Mesenchymal stem cell (in vitro differentiated cells and primary cell): ENCODE results near the gene HEXB.

Source experiments
- DNase-seq: peaks from one replicate; pipeline ENCODE4 v3.0.0-alpha.2; 2013
- H2AFZ ChIP-seq: one replicate; pipeline ENCODE4 v1.6.1; 2013; ENCODE audit warnings: low read depth, mild to moderate bottlenecking, control low read depth, inconsistent platforms, low read length, moderate library complexity
- H2AK5ac ChIP-seq: 2 replicates; pipeline ENCODE4 v1.6.1; 2013; ENCODE audit warnings: low read length, moderate library complexity, mild to moderate bottlenecking, inconsistent platforms; ENCODE audit not compliant: severe bottlenecking
- H2BK120ac ChIP-seq: one replicate; pipeline ENCODE4 v1.6.1; 2013; ENCODE audit warnings: low read depth, mild to moderate bottlenecking, inconsistent platforms, low read length, moderate library complexity
- H2BK12ac ChIP-seq, 2 experiments: one replicate each; pipeline ENCODE4 v1.6.1; 2013; ENCODE audit warnings: inconsistent platforms in 2 of 2, low read length in 2 of 2, mild to moderate bottlenecking in 2 of 2, moderate library complexity in 2 of 2, control low read depth in 1 of 2
- H2BK15ac ChIP-seq: one replicate; pipeline ENCODE4 v1.6.1; 2013; ENCODE audit warnings: mild to moderate bottlenecking, low read depth, inconsistent platforms; ENCODE audit not compliant: poor library complexity, severe bottlenecking
- H2BK5ac ChIP-seq: 2 replicates; pipeline ENCODE4 v1.6.1; 2013; ENCODE audit warnings: low read depth, mild to moderate bottlenecking, low read length, control low read depth, inconsistent platforms; ENCODE audit not compliant: poor library complexity, severe bottlenecking
- H3K14ac ChIP-seq, 2 experiments: one replicate each; pipeline ENCODE4 v1.6.1; 2013; ENCODE audit warnings: inconsistent platforms in 2 of 2, low read length in 2 of 2, control low read depth in 1 of 2, mild to moderate bottlenecking in 1 of 2, moderate library complexity in 1 of 2
- H3K18ac ChIP-seq, 2 experiments: one replicate each; pipeline ENCODE4 v1.6.1; 2013; ENCODE audit warnings: inconsistent platforms in 2 of 2, low read length in 2 of 2, control low read depth in 1 of 2, low read depth in 1 of 2, mild to moderate bottlenecking in 1 of 2
- H3K23ac ChIP-seq, 2 experiments: one replicate each; pipeline ENCODE4 v1.6.1; 2013; ENCODE audit warnings: inconsistent platforms in 2 of 2, low read length in 2 of 2, mild to moderate bottlenecking in 2 of 2, moderate library complexity in 2 of 2, control low read depth in 1 of 2
- H3K27ac ChIP-seq: 2 replicates; pipeline ENCODE4 v1.5.1; 2013; ENCODE audit warnings: mild to moderate bottlenecking, moderate library complexity, low read length, control low read depth, inconsistent platforms; ENCODE audit not compliant: poor library complexity, severe bottlenecking
- H3K27me3 ChIP-seq, 2 experiments: 2 replicates each; pipeline versions ENCODE4 v1.6.1 to v1.7.0; 2013; ENCODE audit warnings: low read length in 2 of 2, mild to moderate bottlenecking in 2 of 2, moderate library complexity in 2 of 2, control low read depth in 1 of 2, inconsistent platforms in 1 of 2; ENCODE audit not compliant: control insufficient read depth in 1 of 2, insufficient read depth in 1 of 2
- H3K36me3 ChIP-seq, 2 experiments: 2 replicates each; pipeline versions ENCODE4 v1.6.1 to v1.7.0; 2013; ENCODE audit warnings: low read length in 2 of 2, control low read depth in 1 of 2, inconsistent platforms in 1 of 2, low read depth in 1 of 2, mild to moderate bottlenecking in 1 of 2; ENCODE audit not compliant: insufficient read depth in 2 of 2, control insufficient read depth in 1 of 2
- H3K4ac ChIP-seq, 2 experiments: one replicate each; pipeline ENCODE4 v1.6.1; 2013; ENCODE audit warnings: inconsistent platforms in 2 of 2, low read length in 2 of 2, mild to moderate bottlenecking in 2 of 2, moderate library complexity in 2 of 2, control low read depth in 1 of 2, low read depth in 1 of 2
- H3K4me1 ChIP-seq: 2 replicates; pipeline ENCODE4 v1.6.1; 2013; ENCODE audit warnings: low read depth, low read length, control low read depth; ENCODE audit not compliant: control insufficient read depth, insufficient read depth
- H3K4me2 ChIP-seq: 2 replicates; pipeline ENCODE4 v1.6.1; 2013; ENCODE audit warnings: low read length, mild to moderate bottlenecking, inconsistent platforms; ENCODE audit not compliant: poor library complexity, severe bottlenecking
- H3K4me3 ChIP-seq, 2 experiments: 2 replicates each; pipeline versions ENCODE4 v1.5.1 to v1.7.0; 2013; ENCODE audit warnings: low read length in 2 of 2, mild to moderate bottlenecking in 2 of 2, control low read depth in 1 of 2, low read depth in 1 of 2; ENCODE audit not compliant: insufficient read depth in 1 of 2
- H3K79me1 ChIP-seq: replicated peaks from 2 replicates; pipeline ENCODE4 v1.6.1; 2013; ENCODE audit warnings: mild to moderate bottlenecking, control low read depth, low read length, inconsistent platforms; ENCODE audit not compliant: poor library complexity, severe bottlenecking
- H3K9ac ChIP-seq: 2 replicates; pipeline ENCODE4 v1.7.0; 2013; ENCODE audit warnings: mild to moderate bottlenecking, low read length, moderate library complexity
- H3K9me3 ChIP-seq: 2 replicates; pipeline ENCODE4 v1.7.0; 2013; ENCODE audit warnings: mild to moderate bottlenecking, low read length; ENCODE audit not compliant: control insufficient read depth
- H4K8ac ChIP-seq: one replicate; pipeline ENCODE4 v1.6.1; 2013; ENCODE audit warnings: inconsistent platforms, mild to moderate bottlenecking, low read length, moderate library complexity
- H4K91ac ChIP-seq: one replicate; pipeline ENCODE4 v1.6.1; 2013; ENCODE audit warnings: mild to moderate bottlenecking, low read length, inconsistent platforms
- WGBS: methylation state at CpG from one replicate; pipeline ENCODE4 v1.1.7; 2013; ENCODE audit warnings: mixed read lengths; 5-methylcytosine and 5-hydroxymethylcytosine counted together

HEXB gene

DNA sequence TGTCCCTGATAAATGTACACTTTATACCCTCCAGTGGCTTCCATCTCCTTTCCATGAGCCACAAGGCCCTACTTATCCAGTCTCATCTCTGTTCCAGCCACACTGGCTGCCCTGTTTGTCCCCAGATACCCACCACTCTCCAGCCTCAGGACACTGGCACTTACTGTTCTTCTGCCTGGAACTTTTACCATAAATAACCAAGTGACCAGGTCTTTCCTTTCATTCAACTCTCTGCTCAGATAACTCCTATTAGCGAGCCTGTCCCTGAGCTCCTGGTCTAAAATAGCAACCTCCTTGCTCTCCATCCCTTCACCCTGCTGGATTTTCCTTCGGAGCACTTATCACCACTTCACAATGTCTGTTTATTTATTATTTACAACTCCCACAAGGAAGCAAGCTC is 27.9 kb upstream of the HEXB start:
- no peak overlapping the region for H3K4ac ChIP-seq
- no peaks in the 10 kb centered on the region for H3K4me1 ChIP-seq
- no peak overlapping the region for H2BK12ac ChIP-seq
- H2BK120ac ChIP-seq: no peak overlapping the region
- H2BK5ac ChIP-seq: no peak overlapping the region
- H3K9me3 ChIP-seq: no peaks in the 10 kb centered on the region
- H3K36me3 ChIP-seq: no peaks in the 10 kb centered on the region
- H3K4me2 ChIP-seq: no peak overlapping the region
- H3K14ac ChIP-seq: no peak overlapping the region
- 41% methylated on average over 1 of the region's 2 CpGs for WGBS
- H3K27ac ChIP-seq: no peak overlapping the region
- no peaks in the 10 kb centered on the region for H3K79me1 ChIP-seq
- H3K18ac ChIP-seq: no peak overlapping the region
- H3K23ac ChIP-seq: no peak overlapping the region
- no peak overlapping the region for H4K91ac ChIP-seq
- no peak overlapping the region for H2BK15ac ChIP-seq
- H3K9ac ChIP-seq: no peak overlapping the region
- H3K27me3 ChIP-seq: no peaks in the 10 kb centered on the region
- H3K4me3 ChIP-seq: no peak overlapping the region
- H2AFZ ChIP-seq: no peak overlapping the region
- H2AK5ac ChIP-seq: no peak overlapping the region
- no peak for DNase-seq
- no peak overlapping the region for H4K8ac ChIP-seq

GRCh38 chr5:74659172-74659571 is 25.9 kb upstream of the HEXB start:
- no peak overlapping the region for H2BK120ac ChIP-seq
- H3K9me3 ChIP-seq: no peaks in the 10 kb centered on the region
- no peak overlapping the region for H3K4ac ChIP-seq
- H3K27ac ChIP-seq: no peak overlapping the region
- no peak overlapping the region for H3K23ac ChIP-seq
- no peak overlapping the region for H2AK5ac ChIP-seq
- no peak overlapping the region for H4K91ac ChIP-seq
- 92% methylated on average over 3 of the region's 3 CpGs for WGBS
- DNase-seq: no peak
- no peak overlapping the region for H2AFZ ChIP-seq
- H3K36me3 ChIP-seq: no peaks in the 10 kb centered on the region
- H2BK15ac ChIP-seq: no peak overlapping the region
- H3K4me2 ChIP-seq: no peak overlapping the region
- no peak overlapping the region for H4K8ac ChIP-seq
- H3K9ac ChIP-seq: no peak overlapping the region
- no peaks in the 10 kb centered on the region for H3K79me1 ChIP-seq
- H3K4me1 ChIP-seq: no peaks in the 10 kb centered on the region
- no peaks in the 10 kb centered on the region for H3K27me3 ChIP-seq
- no peak overlapping the region for H3K18ac ChIP-seq
- no peak overlapping the region for H2BK5ac ChIP-seq
- no peak overlapping the region for H3K4me3 ChIP-seq
- no peak overlapping the region for H2BK12ac ChIP-seq
- no peak overlapping the region for H3K14ac ChIP-seq

GRCh38 chr5:74660140-74660539 is 24.9 kb upstream of the HEXB start:
- Histone ChIP-seq H3K4ac (no peak overlapping the region), H3K27ac (no peak overlapping the region), H3K4me2 (no peak overlapping the region), H3K36me3 (no peaks in the 10 kb centered on the region), H3K27me3 (no peaks in the 10 kb centered on the region), H2BK5ac (no peak overlapping the region), H3K79me1 (no peaks in the 10 kb centered on the region), H2BK12ac (no peak overlapping the region), H2BK15ac (no peak overlapping the region), H3K9me3 (no peaks in the 10 kb centered on the region), H3K18ac (no peak overlapping the region), H2AK5ac (no peak overlapping the region), H3K4me3 (no peak overlapping the region), H4K8ac (no peak overlapping the region), H2BK120ac (no peak overlapping the region), H3K4me1 (no peaks in the 10 kb centered on the region), H2AFZ (no peak overlapping the region), H3K14ac (no peak overlapping the region), H4K91ac (no peak overlapping the region), H3K23ac (no peak overlapping the region), H3K9ac (no peak overlapping the region)
- 100% methylated on average over 1 of the region's 1 CpG for WGBS
- DNase-seq: no peak

DNA sequence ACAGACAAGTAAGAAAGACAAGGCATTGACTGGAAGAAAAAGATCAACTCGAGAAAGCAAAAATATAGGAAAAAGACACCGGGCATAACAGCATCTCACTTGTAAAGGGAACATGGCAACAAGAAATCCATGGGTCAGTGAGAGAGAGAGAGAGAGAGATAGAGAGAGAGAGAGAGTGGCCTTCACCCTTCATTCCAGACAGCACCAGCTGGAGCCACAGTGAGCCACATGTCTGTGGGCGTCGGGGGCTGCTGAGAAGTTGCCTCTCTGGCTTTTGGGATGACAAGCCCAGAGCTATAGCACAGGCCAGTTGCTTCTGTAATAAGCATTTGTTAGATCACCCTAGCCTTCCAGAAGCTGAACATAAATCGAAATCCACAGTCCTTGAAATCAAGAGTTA is 24.2 kb upstream of the HEXB start:
- H3K4me2 ChIP-seq: no peak overlapping the region
- no peak overlapping the region for H2BK120ac ChIP-seq
- H3K9ac ChIP-seq: no peak overlapping the region
- no peak overlapping the region for H4K91ac ChIP-seq
- no peak overlapping the region for H2BK15ac ChIP-seq
- H3K4ac ChIP-seq: no peak overlapping the region
- H3K14ac ChIP-seq: no peak overlapping the region
- no peak overlapping the region for H2BK5ac ChIP-seq
- H3K4me3 ChIP-seq: no peak overlapping the region
- H3K36me3 ChIP-seq: no peaks in the 10 kb centered on the region
- H2AFZ ChIP-seq: no peak overlapping the region
- no peaks in the 10 kb centered on the region for H3K27me3 ChIP-seq
- H2AK5ac ChIP-seq: no peak overlapping the region
- H3K4me1 ChIP-seq: no peaks in the 10 kb centered on the region
- H3K23ac ChIP-seq: no peak overlapping the region
- no peak for DNase-seq
- no peak overlapping the region for H3K18ac ChIP-seq
- 94% methylated on average over 5 of the region's 5 CpGs for WGBS
- no peaks in the 10 kb centered on the region for H3K79me1 ChIP-seq
- no peak overlapping the region for H3K27ac ChIP-seq
- H3K9me3 ChIP-seq: no peaks in the 10 kb centered on the region
- H2BK12ac ChIP-seq: no peak overlapping the region
- H4K8ac ChIP-seq: no peak overlapping the region
